DOHH2 (cell line): Measurements from ENCODE around the gene POSTN.
"Not testable (repeated sequence)": the region's sequence is repeated elsewhere in the genome, so short reads cannot be mapped to it uniquely, and the experiment has no call there.

Experiments
- CTCF ChIP-seq: fragments of 200-600 bp; sonication (generic); IDR thresholded peaks from one replicate; pipeline ENCODE4 v1.5.1; 2014; ENCODE audit warnings: antibody characterized with exemption, mild to moderate bottlenecking, low read depth, low read length; ENCODE audit not compliant: poor library complexity, severe bottlenecking
- EZH2phosphoT487 ChIP-seq: fragments of 200-600 bp; sonication (generic); IDR thresholded peaks from 2 replicates; pipeline ENCODE4 v1.6.1; 2017; ENCODE audit warnings: borderline replicate concordance, mild to moderate bottlenecking, antibody characterized with exemption, low read length, moderate library complexity, mixed read lengths

GRCh38 chr13:37558766-37559165 lies 39.8 kb downstream of the POSTN start:
- TF ChIP-seq CTCF, EZH2phosphoT487: not testable (repeated sequence)
